SK-N-SH (cell line): ENCODE results near the gene CLMN. TPM values are rescaled to one million over a fixed set of nuclear protein-coding genes. Genes with fewer than 3 reads are reported as not detected.

Source experiments
- CTCF ChIA-PET: fragments of 300-600, 350-600 bp; formaldehyde crosslinking; extraction: SDS; loops from one replicate; lab custom pipeline; 2021; lab: Yijun Ruan, JAX
- POLR2A ChIA-PET: fragments of 350-600 bp; sonication (Branson Sonifier 250); formaldehyde crosslinking; extraction: SDS; loops from one replicate; lab custom pipeline; 2020; ENCODE audit warnings: antibody characterized with exemption, inconsistent platforms; lab: Yijun Ruan, JAX
- DNase-seq: peaks from one replicate; pipeline ENCODE4 v3.0.0; 2012
- H2AFZ ChIP-seq: fragments of 200-600 bp; sonication (generic); 2 replicates; pipeline ENCODE4 v1.8.1; 2016; ENCODE audit warnings: antibody characterized with exemption, mild to moderate bottlenecking, low read depth
- H3F3A ChIP-seq: fragments of 200-600 bp; sonication (generic); replicated peaks from 2 replicates; pipeline ENCODE3; 2016; ENCODE audit warnings: antibody characterized with exemption, mild to moderate bottlenecking; ENCODE audit not compliant: insufficient read depth
- H3K27ac ChIP-seq, 2 experiments: fragments of 200-500 bp in 1 of 2; fragments of 200-600 bp in 1 of 2; sonication (Bioruptor generic) in 1 of 2; sonication (generic), shearing (Covaris generic) in 1 of 2; 2 replicates each; pipeline versions ENCODE4 v1.5.1 to v1.6.1; 2014 to 2016; ENCODE audit warnings: low read depth in 2 of 2, inconsistent platforms in 1 of 2, low read length in 1 of 2, mild to moderate bottlenecking in 1 of 2, mixed read lengths in 1 of 2
- H3K27me3 ChIP-seq: fragments of 200-600 bp; sonication (generic), shearing (Covaris generic); 2 replicates; pipeline ENCODE4 v1.6.1; 2016; ENCODE audit warnings: mixed run types; ENCODE audit not compliant: insufficient read depth
- H3K36me3 ChIP-seq, 2 experiments: fragments of 200-500 bp in 1 of 2; fragments of 200-600 bp in 1 of 2; sonication (Bioruptor generic) in 1 of 2; sonication (generic) in 1 of 2; replicated peaks in 1 of 2; 2 replicates each; pipeline versions ENCODE3 to v1.5.1; 2014 to 2016; ENCODE audit warnings: low read length in 1 of 2, mild to moderate bottlenecking in 1 of 2; ENCODE audit not compliant: insufficient read depth in 2 of 2, control insufficient read depth in 1 of 2
- H3K4me1 ChIP-seq, 2 experiments: fragments of 200-500 bp in 1 of 2; fragments of 200-600 bp in 1 of 2; sonication (Bioruptor generic) in 1 of 2; sonication (generic), shearing (Covaris generic) in 1 of 2; 2 replicates each; pipeline versions ENCODE4 v1.5.1 to v1.6.1; 2014 to 2016; ENCODE audit warnings: low read depth in 1 of 2, low read length in 1 of 2, mixed run types in 1 of 2; ENCODE audit not compliant: insufficient read depth in 2 of 2, control insufficient read depth in 1 of 2
- H3K4me2 ChIP-seq: fragments of 200-600 bp; sonication (generic), shearing (Covaris generic); 2 replicates; pipeline ENCODE4 v1.6.1; 2017; ENCODE audit warnings: mixed run types
- H3K4me3 ChIP-seq, 2 experiments: fragments of 200-500 bp in 1 of 2; fragments of 200-600 bp in 1 of 2; sonication (Bioruptor generic) in 1 of 2; sonication (generic), shearing (Covaris generic) in 1 of 2; 2 replicates each; pipeline versions ENCODE4 v1.5.1 to v1.8.1; 2014 to 2016; ENCODE audit warnings: low read depth in 2 of 2, inconsistent platforms in 1 of 2, low read length in 1 of 2, mild to moderate bottlenecking in 1 of 2, mixed read lengths in 1 of 2, moderate library complexity in 1 of 2
- H3K79me2 ChIP-seq: fragments of 200-600 bp; sonication (generic); 2 replicates; pipeline ENCODE4 v1.8.1; 2017; ENCODE audit warnings: mild to moderate bottlenecking; ENCODE audit not compliant: insufficient read depth
- H3K9ac ChIP-seq: fragments of 200-600 bp; sonication (generic); 2 replicates; pipeline ENCODE4 v1.6.1; 2017; ENCODE audit warnings: mixed run types
- H3K9me2 ChIP-seq: fragments of 200-600 bp; sonication (generic); 2 replicates; pipeline ENCODE4 v1.6.1; 2017; ENCODE audit warnings: mixed run types
- H3K9me3 ChIP-seq: fragments of 200-600 bp; sonication (generic); 2 replicates; pipeline ENCODE4 v1.6.1; 2017; ENCODE audit warnings: mixed run types, mild to moderate bottlenecking, moderate library complexity
- H4K20me1 ChIP-seq: fragments of 200-600 bp; sonication (generic); 2 replicates; pipeline ENCODE4 v1.6.1; 2017; ENCODE audit warnings: mild to moderate bottlenecking, mixed run types; ENCODE audit not compliant: insufficient read depth
- CHD2 ChIP-seq: fragments of 150-350 bp; IDR thresholded peaks from 2 replicates; pipeline ENCODE4 v1.6.1; 2018; ENCODE audit warnings: low read length; ENCODE audit not compliant: partially characterized antibody
- EP300 ChIP-seq, 2 experiments: IDR thresholded peaks; 2 replicates each; pipeline versions ENCODE4 v1.4.0 to v1.6.1; 2012; ENCODE audit warnings: borderline replicate concordance in 1 of 2, low read depth in 1 of 2, low read length in 1 of 2
- FOXJ3 ChIP-seq: sonication (generic); formaldehyde crosslinking; IDR thresholded peaks from 2 replicates; pipeline ENCODE4 v1.5.1; 2020; ENCODE audit warnings: mild to moderate bottlenecking, missing genetic modification reagents
- FOXM1 ChIP-seq: IDR thresholded peaks from 2 replicates; pipeline ENCODE4 v1.4.0; 2012; ENCODE audit warnings: low read depth, mild to moderate bottlenecking
- GABPA ChIP-seq: IDR thresholded peaks from 2 replicates; pipeline ENCODE4 v1.4.0; 2012; ENCODE audit warnings: low read depth, mild to moderate bottlenecking
- GATA2 ChIP-seq: sonication (generic); formaldehyde crosslinking; IDR thresholded peaks from 2 replicates; pipeline ENCODE4 v1.5.0; 2020; ENCODE audit warnings: mild to moderate bottlenecking, missing genetic modification reagents
- JUND ChIP-seq: IDR thresholded peaks from 2 replicates; pipeline ENCODE4 v1.4.0; 2012
- NFIC ChIP-seq: IDR thresholded peaks from 2 replicates; pipeline ENCODE4 v1.4.0; 2012; ENCODE audit warnings: borderline replicate concordance
- PBX3 ChIP-seq: IDR thresholded peaks from 2 replicates; pipeline ENCODE4; 2012
- POLR2AphosphoS5 ChIP-seq: IDR thresholded peaks from 2 replicates; pipeline ENCODE4 v1.6.1; 2012; ENCODE audit warnings: low read depth, low read length
- REST ChIP-seq: IDR thresholded peaks from 2 replicates; pipeline ENCODE4 v1.6.1; 2012; ENCODE audit warnings: mild to moderate bottlenecking, low read depth, low read length, moderate library complexity
- RFX5 ChIP-seq: IDR thresholded peaks from 2 replicates; pipeline ENCODE4 v1.6.1; 2012; ENCODE audit warnings: mild to moderate bottlenecking, improper control_type of control experiment, low read length
- RXRA ChIP-seq: IDR thresholded peaks from 2 replicates; pipeline ENCODE4 v1.4.0; 2012; ENCODE audit warnings: low read depth, mild to moderate bottlenecking, borderline replicate concordance
- SIN3A ChIP-seq: IDR thresholded peaks from 2 replicates; pipeline ENCODE4 v1.6.1; 2012; ENCODE audit warnings: low read depth, mild to moderate bottlenecking, low read length, moderate library complexity, borderline replicate concordance
- SMC3 ChIP-seq: IDR thresholded peaks from 2 replicates; pipeline ENCODE4 v1.6.1; 2012; ENCODE audit warnings: low read depth, low read length, improper control_type of control experiment
- TAF1 ChIP-seq: IDR thresholded peaks from 2 replicates; pipeline ENCODE4 v1.6.1; 2012; ENCODE audit warnings: low read depth, mild to moderate bottlenecking, low read length, moderate library complexity, borderline replicate concordance
- TCF12 ChIP-seq: IDR thresholded peaks from 2 replicates; pipeline ENCODE4 v1.4.0; 2012
- YY1 ChIP-seq: IDR thresholded peaks from 2 replicates; pipeline ENCODE4 v1.4.0; 2012; ENCODE audit warnings: low read depth, mild to moderate bottlenecking
- WGBS: methylation state at CpG from one replicate; pipeline ENCODE4 v1.1.6; 2017; ENCODE audit warnings: low lambda C conversion rate; 5-methylcytosine and 5-hydroxymethylcytosine counted together
- polyA plus RNA-seq, 3 experiments: library from polyadenylated mRNA; depleted of rRNA; stranded (reverse); fragments of >200 nt; gene quantifications; 2 replicates each; pipeline ENCODE4 v1.2.3, GENCODE V29; 2012
- TF ChIP-seq, protein P1 (sequence below): fragments of 200-600 bp; sonication (generic); IDR thresholded peaks from 2 replicates; pipeline ENCODE4 v1.6.1; 2017; ENCODE audit warnings: antibody characterized with exemption, mild to moderate bottlenecking, moderate library complexity
- TF ChIP-seq, protein P2 (sequence below): fragments of 150-350 bp; IDR thresholded peaks from 2 replicates; pipeline ENCODE4 v1.6.1; 2016; ENCODE audit warnings: mild to moderate bottlenecking, low read depth, low read length

The CLMN gene
- polyA plus RNA-seq, 1 of the 3 experiments (the other 2 are of a cell fraction), result 1.4 TPM

DNA sequence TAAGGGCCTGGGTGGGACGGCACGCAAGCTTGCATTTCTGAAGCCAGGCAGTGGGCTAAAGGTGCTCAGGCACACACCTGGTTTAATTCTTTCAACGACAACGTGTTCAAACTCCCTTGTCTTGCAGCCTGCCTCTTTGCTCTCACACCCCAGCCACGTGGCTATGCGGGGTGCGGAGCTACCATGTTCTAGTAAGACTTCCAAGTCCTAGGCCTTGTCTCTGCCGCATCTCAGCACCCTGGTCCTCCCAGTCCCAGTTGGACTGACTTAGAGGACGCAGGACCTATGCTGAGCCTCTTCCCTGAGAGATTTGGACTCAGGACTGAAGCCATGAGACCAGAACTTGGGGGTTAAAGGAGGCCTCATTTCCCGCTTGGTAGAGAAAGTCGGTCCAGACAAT, 62.2 kb downstream of the CLMN start:
- no peak overlapping the region for H3K4me2 ChIP-seq
- H2AFZ ChIP-seq, result no peak overlapping the region
- H3K79me2 ChIP-seq, result no peaks in the 10 kb centered on the region
- H3K4me1 ChIP-seq, result peaks cover 6 to 15% of the 10 kb centered on the region in 2 experiments; a peak in 2 of 4 replicates
- no peak for DNase-seq
- H3K9me3 ChIP-seq, result no peaks in the 10 kb centered on the region
- no peak overlapping the region for H3K4me3 ChIP-seq
- no peak for TF ChIP-seq RXRA
- ChIA-PET POLR2A (no interaction called here), CTCF (no interaction called here)
- no peak overlapping the region for H3K27ac ChIP-seq
- H4K20me1 ChIP-seq, result no peaks in the 10 kb centered on the region
- no peak overlapping the region for H3K9ac ChIP-seq
- H3F3A ChIP-seq, result no peaks in the 10 kb centered on the region
- H3K27me3 ChIP-seq, result no peaks in the 10 kb centered on the region
- H3K36me3 ChIP-seq, result no peaks in the 10 kb centered on the region
- no peaks in the 10 kb centered on the region for H3K9me2 ChIP-seq
- WGBS, result 92% methylated on average over 11 of the region's 11 CpGs

DNA sequence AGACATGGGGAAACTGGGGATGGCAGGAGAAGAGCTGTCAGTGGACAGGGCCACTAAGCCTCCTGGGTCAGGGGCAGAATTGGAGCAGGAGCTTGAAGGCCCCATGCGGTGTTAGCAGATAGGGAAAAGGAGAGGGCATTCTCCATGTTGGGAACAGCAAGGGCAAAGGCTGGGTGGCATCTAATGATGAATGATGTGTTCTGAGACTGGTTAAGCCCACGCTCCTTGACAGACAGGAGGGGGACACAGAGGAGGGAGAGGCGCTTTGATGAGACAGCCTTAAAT, 63.0 kb downstream of the CLMN start:
- Histone ChIP-seq H3K4me1 (peaks cover 5 to 15% of the 10 kb centered on the region in 2 experiments; a peak in 2 of 4 replicates), H3K79me2 (no peaks in the 10 kb centered on the region), H3K36me3 (no peaks in the 10 kb centered on the region), H3K4me2 (no peak overlapping the region), H3K27ac (no peak overlapping the region), H3K27me3 (no peaks in the 10 kb centered on the region), H3K9ac (no peak overlapping the region), H3F3A (no peaks in the 10 kb centered on the region), H4K20me1 (no peaks in the 10 kb centered on the region), H3K9me3 (no peaks in the 10 kb centered on the region), H3K4me3 (no peak overlapping the region), H3K9me2 (no peaks in the 10 kb centered on the region), H2AFZ (no peak overlapping the region)
- ChIA-PET POLR2A (no interaction called here), CTCF (no interaction called here)
- TF ChIP-seq SIN3A (no peak), TAF1 (no peak), FOXJ3 (no peak), TCF12 (no peak), POLR2AphosphoS5 (no peak), GATA2 (no peak), EP300 (IDR thresholded peaks at IDR 0.05; ENCODE audit: borderline replicate concordance in 1 of 2, low read depth in 1 of 2, low read length in 1 of 2) (no peak), SMC3 (no peak), REST (no peak), FOXM1 (no peak), RFX5 (no peak), RXRA (no peak), CHD2 (no peak), GABPA (no peak), NFIC (no peak), JUND (no peak), YY1 (no peak), PBX3 (no peak)
- TF ChIP-seq, protein P1, sequence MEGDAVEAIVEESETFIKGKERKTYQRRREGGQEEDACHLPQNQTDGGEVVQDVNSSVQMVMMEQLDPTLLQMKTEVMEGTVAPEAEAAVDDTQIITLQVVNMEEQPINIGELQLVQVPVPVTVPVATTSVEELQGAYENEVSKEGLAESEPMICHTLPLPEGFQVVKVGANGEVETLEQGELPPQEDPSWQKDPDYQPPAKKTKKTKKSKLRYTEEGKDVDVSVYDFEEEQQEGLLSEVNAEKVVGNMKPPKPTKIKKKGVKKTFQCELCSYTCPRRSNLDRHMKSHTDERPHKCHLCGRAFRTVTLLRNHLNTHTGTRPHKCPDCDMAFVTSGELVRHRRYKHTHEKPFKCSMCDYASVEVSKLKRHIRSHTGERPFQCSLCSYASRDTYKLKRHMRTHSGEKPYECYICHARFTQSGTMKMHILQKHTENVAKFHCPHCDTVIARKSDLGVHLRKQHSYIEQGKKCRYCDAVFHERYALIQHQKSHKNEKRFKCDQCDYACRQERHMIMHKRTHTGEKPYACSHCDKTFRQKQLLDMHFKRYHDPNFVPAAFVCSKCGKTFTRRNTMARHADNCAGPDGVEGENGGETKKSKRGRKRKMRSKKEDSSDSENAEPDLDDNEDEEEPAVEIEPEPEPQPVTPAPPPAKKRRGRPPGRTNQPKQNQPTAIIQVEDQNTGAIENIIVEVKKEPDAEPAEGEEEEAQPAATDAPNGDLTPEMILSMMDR, result no peak
- TF ChIP-seq, protein P2, sequence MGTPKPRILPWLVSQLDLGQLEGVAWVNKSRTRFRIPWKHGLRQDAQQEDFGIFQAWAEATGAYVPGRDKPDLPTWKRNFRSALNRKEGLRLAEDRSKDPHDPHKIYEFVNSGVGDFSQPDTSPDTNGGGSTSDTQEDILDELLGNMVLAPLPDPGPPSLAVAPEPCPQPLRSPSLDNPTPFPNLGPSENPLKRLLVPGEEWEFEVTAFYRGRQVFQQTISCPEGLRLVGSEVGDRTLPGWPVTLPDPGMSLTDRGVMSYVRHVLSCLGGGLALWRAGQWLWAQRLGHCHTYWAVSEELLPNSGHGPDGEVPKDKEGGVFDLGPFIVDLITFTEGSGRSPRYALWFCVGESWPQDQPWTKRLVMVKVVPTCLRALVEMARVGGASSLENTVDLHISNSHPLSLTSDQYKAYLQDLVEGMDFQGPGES, result no peak
- no peak for DNase-seq
- WGBS, result 90% methylated on average over 3 of the region's 3 CpGs
